PC-3 (cell line): Measurements from ENCODE around the gene AGBL5. TPM values are rescaled to one million over a fixed set of nuclear protein-coding genes. Genes with fewer than 3 reads are reported as not detected.

Source experiments
- ATAC-seq: fragments of 200-7000 bp; cut with Tn5 transposase; 2 replicates; pipeline ENCODE4 v1.9.1; 2020; ENCODE audit warnings: mild to moderate bottlenecking, moderate library complexity
- BruUV-seq: library from RNA; stranded (reverse); fragments of 400-500 nt; replicated peaks from 2 replicates; lab custom pipeline; 2021; lab: Mats Ljungman, UMichigan
- CTCF ChIA-PET: fragments of 300-600 bp; sonication (Branson Sonifier 250); formaldehyde crosslinking; loops from one replicate; lab custom pipeline; 2022; ENCODE audit warnings: antibody characterized with exemption; lab: Charles Lee
- POLR2A ChIA-PET: fragments of 300-600 bp; sonication (Branson Sonifier 250); formaldehyde crosslinking; loops from one replicate; lab custom pipeline; 2022; ENCODE audit warnings: antibody characterized with exemption; ENCODE audit not compliant: unreplicated experiment; lab: Charles Lee
- DNase-seq: peaks from one replicate; pipeline ENCODE4 v3.0.0-alpha.2; 2015
- H2AFZ ChIP-seq: fragments of 300-600 bp; sonication (generic); 2 replicates; pipeline ENCODE4 v1.6.0; 2016; ENCODE audit warnings: antibody characterized with exemption, low read length
- H3F3A ChIP-seq: fragments of 300-600 bp; sonication (generic); one replicate; pipeline ENCODE4 v1.6.0; 2017; ENCODE audit warnings: antibody characterized with exemption, low read length, control low read depth, mild to moderate bottlenecking; ENCODE audit not compliant: unreplicated experiment
- H3K27ac ChIP-seq: fragments of 300-600 bp; sonication (generic); 2 replicates; pipeline ENCODE4 v1.5.1; 2016; ENCODE audit warnings: mild to moderate bottlenecking, low read length
- H3K27me3 ChIP-seq: fragments of 300-600 bp; sonication (generic); 2 replicates; pipeline ENCODE4 v1.6.1; 2016; ENCODE audit warnings: low read length, mixed read lengths
- H3K36me3 ChIP-seq: fragments of 300-600 bp; sonication (generic); 2 replicates; pipeline ENCODE4 v1.6.1; 2016; ENCODE audit warnings: low read depth, mixed run types, low read length, mixed read lengths
- H3K4me1 ChIP-seq: fragments of 300-600 bp; sonication (generic); 2 replicates; pipeline ENCODE4 v1.5.1; 2016; ENCODE audit warnings: low read length; ENCODE audit not compliant: insufficient read depth
- H3K4me2 ChIP-seq: fragments of 300-600 bp; sonication (generic); 2 replicates; pipeline ENCODE4 v1.6.0; 2016; ENCODE audit warnings: low read length
- H3K4me3 ChIP-seq: fragments of 300-600 bp; sonication (generic); 2 replicates; pipeline ENCODE4 v1.5.1; 2016; ENCODE audit warnings: mild to moderate bottlenecking, low read length, mixed read lengths
- H3K79me2 ChIP-seq: fragments of 300-600 bp; sonication (generic); 2 replicates; pipeline ENCODE4 v1.6.1; 2017; ENCODE audit warnings: low read length, mixed read lengths
- H3K9ac ChIP-seq: fragments of 300-600 bp; sonication (generic); 2 replicates; pipeline ENCODE4 v1.6.0; 2016; ENCODE audit warnings: mild to moderate bottlenecking, low read length
- H3K9me2 ChIP-seq: fragments of 300-600 bp; sonication (generic); replicated peaks from 2 replicates; pipeline ENCODE4 v1.6.1; 2016; ENCODE audit warnings: mixed run types, low read length, mixed read lengths
- H3K9me3 ChIP-seq: fragments of 300-600 bp; sonication (generic); 2 replicates; pipeline ENCODE4 v1.6.1; 2016; ENCODE audit warnings: low read length, mixed read lengths
- H4K20me1 ChIP-seq: fragments of 300-600 bp; sonication (generic); 2 replicates; pipeline ENCODE4 v1.6.1; 2016; ENCODE audit warnings: low read length, mixed read lengths
- CTCF ChIP-seq: fragments of 300-600 bp; sonication (generic); conservative IDR thresholded peaks from 2 replicates; pipeline ENCODE4 v1.5.1; 2017; ENCODE audit warnings: antibody characterized with exemption, low read depth, mild to moderate bottlenecking, low read length
- EZH2 ChIP-seq: fragments of 300-600 bp; sonication (generic); IDR thresholded peaks from one replicate; pipeline ENCODE4 v1.6.1; 2017; ENCODE audit warnings: antibody characterized with exemption, mild to moderate bottlenecking, low read length; ENCODE audit not compliant: unreplicated experiment
- EZH2phosphoT487 ChIP-seq: fragments of 300-600 bp; sonication (generic); IDR thresholded peaks from 2 replicates; pipeline ENCODE4 v1.6.1; 2018; ENCODE audit warnings: mild to moderate bottlenecking, antibody characterized with exemption, low read length, borderline replicate concordance
- intact Hi-C: fragments of 100-400 bp; cut with micrococcal nuclease; formaldehyde crosslinking; loops from 2 replicates; pipeline ENCODE4 v1.9.0; 2023
- total RNA-seq: library from RNA; depleted of rRNA; stranded (reverse); fragments of >200 nt; gene quantifications from 2 replicates; pipeline ENCODE4 v1.2.3, GENCODE V29; 2014

Gene AGBL5
- total RNA-seq, 1 experiment from 2014 or later = 14.1 TPM

GRCh38 chr2:27100036-27100435 lies 48.6 kb downstream of the AGBL5 start:
- H3K79me2 ChIP-seq = no peaks in the 10 kb centered on the region
- H3K9me3 ChIP-seq = no peaks in the 10 kb centered on the region
- no peak overlapping the region for H2AFZ ChIP-seq
- H3F3A ChIP-seq = no peaks in the 10 kb centered on the region
- TF ChIP-seq EZH2phosphoT487 (no peak), CTCF (no peak), EZH2 (no peak)
- CTCF ChIA-PET = no interaction called here
- H3K4me2 ChIP-seq = no peak overlapping the region
- DNase-seq (no peak), ATAC-seq (no peak)
- H3K36me3 ChIP-seq = no peaks in the 10 kb centered on the region
- H3K27me3 ChIP-seq = no peaks in the 10 kb centered on the region
- no peaks in the 10 kb centered on the region for H4K20me1 ChIP-seq
- intact Hi-C loops = no loop called here
- no peaks in the 10 kb centered on the region for H3K4me1 ChIP-seq
- H3K9ac ChIP-seq = no peak overlapping the region
- H3K9me2 ChIP-seq = no peaks in the 10 kb centered on the region
- H3K27ac ChIP-seq = no peak overlapping the region
- POLR2A ChIA-PET = no interaction called here
- BruUV-seq = no TSS peak
- H3K4me3 ChIP-seq = no peak overlapping the region

- Histone ChIP-seq H3F3A (no peaks in the 10 kb centered on the region), H3K9ac (no peak overlapping the region), H3K9me2 (no peaks in the 10 kb centered on the region), H3K4me2 (no peak overlapping the region), H3K4me3 (no peak overlapping the region), H3K79me2 (no peaks in the 10 kb centered on the region), H3K27me3 (no peaks in the 10 kb centered on the region), H3K27ac (no peak overlapping the region), H4K20me1 (no peaks in the 10 kb centered on the region), H3K36me3 (no peaks in the 10 kb centered on the region), H3K4me1 (no peaks in the 10 kb centered on the region), H2AFZ (no peak overlapping the region), H3K9me3 (no peaks in the 10 kb centered on the region)
- BruUV-seq = no TSS peak
- TF ChIP-seq CTCF (no peak), EZH2 (no peak), EZH2phosphoT487 (no peak)
- DNase-seq (no peak), ATAC-seq (no peak)
- POLR2A ChIA-PET = no interaction called here
- CTCF ChIA-PET = no interaction called here
- intact Hi-C loops = no loop called here
Measured at GRCh38 chr2:27102329-27102728, 50.9 kb downstream of the AGBL5 start.

GRCh38 chr2:27105981-27106380 lies 54.5 kb downstream of the AGBL5 start:
- ChIA-PET POLR2A (no interaction called here), CTCF (interaction anchor here (0.5 kb wide), 1 partner anchor 197 kb away, joined by 11 read pairs; no protein-coding TSS in a partner anchor)
- Histone ChIP-seq H3K27ac (no peak overlapping the region), H3K9me3 (no peaks in the 10 kb centered on the region), H3K9ac (no peak overlapping the region), H2AFZ (no peak overlapping the region), H3K79me2 (no peaks in the 10 kb centered on the region), H3F3A (no peaks in the 10 kb centered on the region), H3K36me3 (no peaks in the 10 kb centered on the region), H3K4me1 (no peaks in the 10 kb centered on the region), H3K4me3 (no peak overlapping the region), H4K20me1 (no peaks in the 10 kb centered on the region), H3K27me3 (no peaks in the 10 kb centered on the region), H3K4me2 (no peak overlapping the region), H3K9me2 (no peaks in the 10 kb centered on the region)
- intact Hi-C loops = no loop called here
- no peak for TF ChIP-seq EZH2
- no peak for TF ChIP-seq EZH2phosphoT487
- no peak for TF ChIP-seq CTCF
- DNase-seq (no peak), ATAC-seq (no peak)
- no TSS peak for BruUV-seq
